ENCODE measurements around the gene AMHR2. TPM values are rescaled to one million over a fixed set of nuclear protein-coding genes. Genes with fewer than 3 reads are reported as not detected.

AMHR2 gene
- total and polyA plus RNA-seq, 9 of the 15 experiments (the other 6 are each of a cell fraction or from before 2014, with no cell fraction given), result 8.9 to 49.7 (median 19.3) TPM

GRCh38 chr12:53379389-53380103 is 44.1 kb upstream of the AMHR2 start (continued):
- no peak for TF ChIP-seq PREB (CRISPR knock-in tag; IDR thresholded peaks at IDR 0.05)
- TF ChIP-seq DPF2 (IDR thresholded peaks at IDR 0.05), result no peak
- no peak for TF ChIP-seq TCF7L2 (IDR thresholded peaks at IDR 0.05; ENCODE audit: low read depth, low read length)
- TF ChIP-seq MTA3 (IDR thresholded peaks at IDR 0.05; ENCODE audit: borderline replicate concordance), result peak; percentile 66; the same call in 1 of the 2 replicates
- peak; percentile 72 to 77 for TF ChIP-seq NRF1 (conservative IDR thresholded peaks at IDR 0.05 in 1 of 2, IDR thresholded peaks at IDR 0.05 in 1 of 2)
- TF ChIP-seq YY1 (IDR thresholded peaks at IDR 0.05; ENCODE audit: borderline replicate concordance in 1 of 3, control insufficient read depth in 1 of 3, extremely low read depth in 1 of 3, insufficient read depth in 3 of 3, insufficient read length in 1 of 3, insufficient replicate concordance in 2 of 3, low read depth in 1 of 3, low read length in 2 of 3), result peak; percentile 81 to 98 (median 92)
- TF ChIP-seq ZNF165 (CRISPR knock-in tag; IDR thresholded peaks at IDR 0.05; ENCODE audit: borderline replicate concordance), result no peak
- no peak for TF ChIP-seq HDAC1 (IDR thresholded peaks at IDR 0.05)
- TF ChIP-seq, protein P1, sequence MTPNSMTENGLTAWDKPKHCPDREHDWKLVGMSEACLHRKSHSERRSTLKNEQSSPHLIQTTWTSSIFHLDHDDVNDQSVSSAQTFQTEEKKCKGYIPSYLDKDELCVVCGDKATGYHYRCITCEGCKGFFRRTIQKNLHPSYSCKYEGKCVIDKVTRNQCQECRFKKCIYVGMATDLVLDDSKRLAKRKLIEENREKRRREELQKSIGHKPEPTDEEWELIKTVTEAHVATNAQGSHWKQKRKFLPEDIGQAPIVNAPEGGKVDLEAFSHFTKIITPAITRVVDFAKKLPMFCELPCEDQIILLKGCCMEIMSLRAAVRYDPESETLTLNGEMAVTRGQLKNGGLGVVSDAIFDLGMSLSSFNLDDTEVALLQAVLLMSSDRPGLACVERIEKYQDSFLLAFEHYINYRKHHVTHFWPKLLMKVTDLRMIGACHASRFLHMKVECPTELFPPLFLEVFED (CRISPR knock-in tag; conservative IDR thresholded peaks at IDR 0.05), result no peak
- TF ChIP-seq RUNX1 (IDR thresholded peaks at IDR 0.05; ENCODE audit: low read depth), result no peak
- TF ChIP-seq SRSF7 (optimal IDR thresholded peaks at IDR 0.05; ENCODE audit: low read depth, low read length), result no peak
- TF ChIP-seq, protein P2, sequence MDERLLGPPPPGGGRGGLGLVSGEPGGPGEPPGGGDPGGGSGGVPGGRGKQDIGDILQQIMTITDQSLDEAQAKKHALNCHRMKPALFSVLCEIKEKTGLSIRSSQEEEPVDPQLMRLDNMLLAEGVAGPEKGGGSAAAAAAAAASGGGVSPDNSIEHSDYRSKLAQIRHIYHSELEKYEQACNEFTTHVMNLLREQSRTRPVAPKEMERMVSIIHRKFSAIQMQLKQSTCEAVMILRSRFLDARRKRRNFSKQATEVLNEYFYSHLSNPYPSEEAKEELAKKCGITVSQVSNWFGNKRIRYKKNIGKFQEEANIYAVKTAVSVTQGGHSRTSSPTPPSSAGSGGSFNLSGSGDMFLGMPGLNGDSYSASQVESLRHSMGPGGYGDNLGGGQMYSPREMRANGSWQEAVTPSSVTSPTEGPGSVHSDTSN (CRISPR knock-in tag; IDR thresholded peaks at IDR 0.05; ENCODE audit: low read depth), result peak; percentile 87
- TF ChIP-seq, protein P2 (tag; conservative IDR thresholded peaks at IDR 0.05; ENCODE audit: low read depth), result peak; percentile 100
- TF ChIP-seq NCOA2 (IDR thresholded peaks at IDR 0.05; ENCODE audit: partially characterized antibody in 2 of 2), result no peak
- TF ChIP-seq FOS (IDR thresholded peaks at IDR 0.05; ENCODE audit: extremely low read depth, insufficient read length), result peak; percentile 98
- TF ChIP-seq CREB1 (IDR thresholded peaks at IDR 0.05), result peak; percentile 78
- peak; percentile 83 for TF ChIP-seq CREB1 (CRISPR knock-in tag; IDR thresholded peaks at IDR 0.05)
- peak; percentile 94 for TF ChIP-seq RBM25 (IDR thresholded peaks at IDR 0.05; ENCODE audit: low read depth, low read length, severe bottlenecking)
- peak; percentile 100 for TF ChIP-seq NFRKB (IDR thresholded peaks at IDR 0.05; ENCODE audit: low read depth)
- TF ChIP-seq GMEB1 (CRISPR knock-in tag; IDR thresholded peaks at IDR 0.05), result peak; percentile 30; the same call in 1 of the 2 replicates
- TF ChIP-seq CAMTA2 (CRISPR knock-in tag; conservative IDR thresholded peaks at IDR 0.05), result no peak; the same call in 1 of the 2 replicates

Data from K562 (cell line).